GM13976 (cell line): ENCODE results near the gene CD207.

Source experiments
- DNase-seq: peaks from one replicate; pipeline ENCODE4 v3.0.0; 2012; ENCODE audit warnings: low spot score
- CTCF ChIP-seq: IDR thresholded peaks from 2 replicates; pipeline ENCODE4 v1.5.1; 2012; ENCODE audit warnings: borderline replicate concordance, mild to moderate bottlenecking; ENCODE audit not compliant: insufficient read depth; ENCODE audit errors: extremely low read depth, missing control alignments, control extremely low read depth
- in situ Hi-C: fragments of 300-500 bp; cut with MboI; formaldehyde crosslinking; loops from one replicate; pipeline ENCODE4 v1.12.0; 2022; ENCODE audit warnings: low sequenced_read_pairs, mixed read lengths, inconsistent platforms; ENCODE audit not compliant: unreplicated experiment

CD207 gene

GRCh38 chr2:70808983-70809958 lies 26.3 kb downstream of the CD207 start:
- in situ Hi-C loops: no loop called here
- no peak for TF ChIP-seq CTCF
- DNase-seq: no peak

- no peak for DNase-seq
- TF ChIP-seq CTCF: no peak
- in situ Hi-C loops: no loop called here
Measured at GRCh38 chr2:70807828-70808118, 27.8 kb downstream of the CD207 start.

- DNase-seq: no peak
Measured at GRCh38 chr2:70807102-70807827, 28.4 kb downstream of the CD207 start.

GRCh38 chr2:70806620-70807019 lies 29.0 kb downstream of the CD207 start:
- DNase-seq: no peak
- TF ChIP-seq CTCF: no peak
- in situ Hi-C loops: no loop called here

More at GRCh38 chr2:70807102-70807827, 28.4 kb downstream of the CD207 start:
- no peak for TF ChIP-seq CTCF
- in situ Hi-C loops: no loop called here

- DNase-seq: no peak
- in situ Hi-C loops: no loop called here
Measured at GRCh38 chr2:70806013-70806412, 29.6 kb downstream of the CD207 start.

More at GRCh38 chr2:70806013-70806412, 29.6 kb downstream of the CD207 start:
- TF ChIP-seq CTCF: no peak
